ENCODE data around the gene FAM120A.
"Not testable (repeated sequence)": the region's sequence is repeated elsewhere in the genome, so short reads cannot be mapped to it uniquely, and the experiment has no call there.

FAM120A gene

DNA sequence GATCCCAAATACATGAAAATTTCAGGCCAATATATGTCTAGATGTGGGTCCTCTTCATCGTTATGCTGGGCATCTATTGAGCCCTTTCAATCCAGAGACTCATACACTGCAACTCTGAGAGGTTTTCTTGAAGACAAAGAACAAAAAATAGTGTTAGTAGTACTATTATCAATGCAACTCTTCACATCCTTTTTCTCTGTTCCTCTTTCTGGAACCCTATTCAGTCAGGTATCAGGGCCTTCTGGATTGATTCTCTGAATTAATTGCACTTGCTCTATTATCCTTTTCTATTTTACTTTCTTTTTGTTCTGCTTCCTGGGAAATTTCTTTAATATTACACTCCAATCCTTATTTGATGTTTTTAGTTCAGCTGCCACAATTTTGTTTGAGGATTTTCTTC lies 18.5 kb upstream of the FAM120A start:
- Histone ChIP-seq H3K36me3 (ENCODE audit: insufficient read depth, low read length) (no peaks in the 10 kb centered on the region), H3K4me3 (ENCODE audit: low read length) (no peak overlapping the region), H3K27ac (ENCODE audit: low read depth, low read length) (no peak overlapping the region), H3K9ac (ENCODE audit: low read depth, low read length) (no peak overlapping the region), H3K4me1 (ENCODE audit: insufficient read depth, low read length) (peaks cover 6% of the 10 kb centered on the region; the same call in 1 of the 2 replicates), H3K9me3 (ENCODE audit: insufficient read depth, low read depth, low read length) (no peaks in the 10 kb centered on the region), H3K27me3 (ENCODE audit: insufficient read depth, low read length) (no peaks in the 10 kb centered on the region)
- WGBS = 100% methylated on average over 1 of the region's 1 CpG

DNA sequence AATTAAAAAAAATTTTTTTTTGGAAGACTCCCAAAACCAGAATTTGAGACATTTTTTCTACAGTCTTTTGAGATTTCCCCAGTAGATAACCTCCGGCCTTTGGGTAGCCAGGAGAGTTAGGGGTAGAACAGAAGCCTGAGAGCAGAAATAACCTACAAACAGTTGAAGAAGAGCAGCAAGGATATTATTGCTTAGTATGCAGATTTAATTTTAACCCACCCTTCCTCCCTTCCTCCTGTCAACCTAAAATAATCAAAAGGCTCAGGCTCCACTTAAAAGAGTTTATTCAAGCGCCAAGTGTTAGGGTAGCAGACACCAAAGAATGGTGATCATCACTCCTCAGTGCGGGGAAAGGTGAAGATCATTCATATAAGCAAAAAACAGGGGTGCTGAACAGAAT lies 17.4 kb upstream of the FAM120A start:
- H3K36me3 ChIP-seq (ENCODE audit: insufficient read depth, low read length) = no peaks in the 10 kb centered on the region
- H3K4me1 ChIP-seq (ENCODE audit: insufficient read depth, low read length) = peaks cover 6% of the 10 kb centered on the region; the same call in 1 of the 2 replicates
- no peak overlapping the region for H3K27ac ChIP-seq (ENCODE audit: low read depth, low read length)
- no peaks in the 10 kb centered on the region for H3K27me3 ChIP-seq (ENCODE audit: insufficient read depth, low read length)
- no peaks in the 10 kb centered on the region for H3K9me3 ChIP-seq (ENCODE audit: insufficient read depth, low read depth, low read length)
- no peak overlapping the region for H3K4me3 ChIP-seq (ENCODE audit: low read length)
- 92% methylated on average over 3 of the region's 3 CpGs for WGBS
- H3K9ac ChIP-seq (ENCODE audit: low read depth, low read length) = no peak overlapping the region

GRCh38 chr9:93435386-93435785 lies 16.1 kb upstream of the FAM120A start:
- no peak overlapping the region for H3K4me3 ChIP-seq (ENCODE audit: low read length)
- H3K36me3 ChIP-seq (ENCODE audit: insufficient read depth, low read length) = no peaks in the 10 kb centered on the region
- no peak overlapping the region for H3K27ac ChIP-seq (ENCODE audit: low read depth, low read length)
- WGBS = 88% methylated on average over 8 of the region's 8 CpGs
- peaks cover 6% of the 10 kb centered on the region; the same call in 1 of the 2 replicates for H3K4me1 ChIP-seq (ENCODE audit: insufficient read depth, low read length)
- no peaks in the 10 kb centered on the region for H3K27me3 ChIP-seq (ENCODE audit: insufficient read depth, low read length)
- no peak overlapping the region for H3K9ac ChIP-seq (ENCODE audit: low read depth, low read length)
- H3K9me3 ChIP-seq (ENCODE audit: insufficient read depth, low read depth, low read length) = no peaks in the 10 kb centered on the region

DNA sequence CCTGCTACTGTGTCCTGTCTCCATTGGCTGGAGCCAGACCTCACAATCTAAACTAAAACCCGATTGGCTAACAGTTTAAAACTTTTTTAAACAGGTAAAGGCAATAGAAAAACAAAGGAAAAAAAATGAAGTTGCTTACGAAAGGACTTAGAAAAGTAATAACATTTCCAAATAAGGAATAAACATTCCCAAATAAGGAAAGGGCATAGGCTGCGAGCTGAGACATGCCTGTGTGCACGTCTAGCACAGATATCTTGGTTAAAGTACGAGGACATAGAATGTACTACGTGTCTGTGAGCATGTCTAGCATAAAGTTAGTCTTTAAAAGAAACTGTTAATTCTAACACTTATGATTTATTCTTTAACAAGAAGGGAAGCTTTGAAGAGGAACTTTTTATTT lies 15.3 kb upstream of the FAM120A start:
- 91% methylated on average over 5 of the region's 6 CpGs for WGBS
- Histone ChIP-seq H3K36me3 (ENCODE audit: insufficient read depth, low read length) (no peaks in the 10 kb centered on the region), H3K27ac (ENCODE audit: low read depth, low read length) (no peak overlapping the region), H3K27me3 (ENCODE audit: insufficient read depth, low read length) (no peaks in the 10 kb centered on the region), H3K9ac (ENCODE audit: low read depth, low read length) (no peak overlapping the region), H3K9me3 (ENCODE audit: insufficient read depth, low read depth, low read length) (no peaks in the 10 kb centered on the region), H3K4me3 (ENCODE audit: low read length) (no peak overlapping the region), H3K4me1 (ENCODE audit: insufficient read depth, low read length) (peaks cover 6% of the 10 kb centered on the region; the same call in 1 of the 2 replicates)

- Histone ChIP-seq H3K9ac (ENCODE audit: low read depth, low read length) (no peak overlapping the region), H3K9me3 (ENCODE audit: insufficient read depth, low read depth, low read length) (no peaks in the 10 kb centered on the region), H3K36me3 (ENCODE audit: insufficient read depth, low read length) (no peaks in the 10 kb centered on the region), H3K27ac (ENCODE audit: low read depth, low read length) (no peak overlapping the region), H3K4me1 (ENCODE audit: insufficient read depth, low read length) (peaks cover 6% of the 10 kb centered on the region; the same call in 1 of the 2 replicates), H3K4me3 (ENCODE audit: low read length) (no peak overlapping the region), H3K27me3 (ENCODE audit: insufficient read depth, low read length) (no peaks in the 10 kb centered on the region)
- WGBS = 85% methylated on average over 7 of the region's 7 CpGs
Measured at GRCh38 chr9:93436655-93437407, 14.7 kb upstream of the FAM120A start.

GRCh38 chr9:93437996-93438395 lies 13.5 kb upstream of the FAM120A start:
- no peak overlapping the region for H3K4me3 ChIP-seq (ENCODE audit: low read length)
- peaks cover 6% of the 10 kb centered on the region; the same call in 1 of the 2 replicates for H3K4me1 ChIP-seq (ENCODE audit: insufficient read depth, low read length)
- no peaks in the 10 kb centered on the region for H3K27me3 ChIP-seq (ENCODE audit: insufficient read depth, low read length)
- no peak overlapping the region for H3K9ac ChIP-seq (ENCODE audit: low read depth, low read length)
- H3K9me3 ChIP-seq (ENCODE audit: insufficient read depth, low read depth, low read length) = no peaks in the 10 kb centered on the region
- no peaks in the 10 kb centered on the region for H3K36me3 ChIP-seq (ENCODE audit: insufficient read depth, low read length)
- no peak overlapping the region for H3K27ac ChIP-seq (ENCODE audit: low read depth, low read length)
- WGBS = 91% methylated on average over 2 of the region's 2 CpGs

DNA sequence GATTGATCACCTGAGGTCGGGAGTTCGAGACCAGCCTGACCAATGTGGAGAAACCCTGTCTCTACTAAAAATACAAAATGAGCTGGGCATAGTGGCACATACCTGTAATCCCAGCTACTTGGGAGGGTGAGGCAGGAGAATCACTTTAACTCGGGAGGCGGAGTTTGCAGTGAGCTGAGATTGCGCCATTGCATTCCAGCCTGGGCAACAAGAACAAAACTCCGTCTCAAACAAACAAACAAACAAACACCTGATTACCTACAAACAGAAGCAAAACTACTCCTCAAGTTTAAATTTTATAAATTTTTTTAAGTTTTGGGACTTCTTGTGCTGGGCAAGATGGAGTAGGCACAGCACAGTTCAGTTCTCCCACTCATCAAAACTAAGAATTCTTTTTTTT lies 12.2 kb upstream of the FAM120A start:
- H3K4me1 ChIP-seq (ENCODE audit: insufficient read depth, low read length); H3K9ac ChIP-seq (ENCODE audit: low read depth, low read length); H3K9me3 ChIP-seq (ENCODE audit: insufficient read depth, low read depth, low read length); H3K36me3 ChIP-seq (ENCODE audit: insufficient read depth, low read length); H3K27me3 ChIP-seq (ENCODE audit: insufficient read depth, low read length); H3K27ac ChIP-seq (ENCODE audit: low read depth, low read length); H3K4me3 ChIP-seq (ENCODE audit: low read length): not testable (repeated sequence)
- WGBS = 94% methylated on average over 6 of the region's 6 CpGs

DNA sequence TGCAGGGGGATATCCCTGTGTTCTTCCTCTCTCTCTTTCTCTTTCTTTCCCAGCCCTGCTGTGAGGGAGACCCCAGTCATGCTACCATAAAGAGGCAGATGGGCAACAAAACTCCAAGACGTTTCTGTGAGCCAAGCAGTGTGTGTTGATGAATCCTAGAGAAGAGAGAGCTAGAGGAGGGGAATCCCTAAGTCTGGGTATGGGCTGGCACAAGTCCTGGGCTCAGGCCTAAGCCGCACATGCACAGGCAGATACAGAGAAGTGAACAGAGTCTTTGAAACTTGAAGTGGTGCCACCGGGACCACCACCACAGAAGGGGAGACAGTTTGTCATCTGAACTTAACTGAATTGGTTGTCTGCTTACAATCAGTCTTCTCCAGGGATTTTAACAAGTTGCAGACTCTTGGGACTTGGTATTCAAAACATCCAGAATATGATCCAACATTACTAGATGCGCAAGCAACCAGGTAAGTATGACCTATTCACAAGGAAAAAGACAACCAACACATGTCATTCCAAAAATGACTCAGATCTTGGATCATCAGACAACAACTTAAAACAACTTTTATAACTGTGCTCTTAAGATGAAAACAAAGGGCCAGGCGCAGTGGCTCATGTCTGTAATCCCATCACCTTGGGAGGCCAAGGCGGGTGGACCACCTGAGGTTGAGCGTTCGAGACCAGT lies 10.4 kb upstream of the FAM120A start:
- Histone ChIP-seq H3K36me3 (ENCODE audit: insufficient read depth, low read length) (peaks cover 4% of the 10 kb centered on the region; the same call in 1 of the 2 replicates), H3K27ac (ENCODE audit: low read depth, low read length) (no peak overlapping the region), H3K4me3 (ENCODE audit: low read length) (no peak overlapping the region), H3K9ac (ENCODE audit: low read depth, low read length) (no peak overlapping the region), H3K4me1 (ENCODE audit: insufficient read depth, low read length) (no peaks in the 10 kb centered on the region), H3K27me3 (ENCODE audit: insufficient read depth, low read length) (no peaks in the 10 kb centered on the region), H3K9me3 (ENCODE audit: insufficient read depth, low read depth, low read length) (no peaks in the 10 kb centered on the region)
- WGBS = 92% methylated on average over 8 of the region's 8 CpGs

DNA sequence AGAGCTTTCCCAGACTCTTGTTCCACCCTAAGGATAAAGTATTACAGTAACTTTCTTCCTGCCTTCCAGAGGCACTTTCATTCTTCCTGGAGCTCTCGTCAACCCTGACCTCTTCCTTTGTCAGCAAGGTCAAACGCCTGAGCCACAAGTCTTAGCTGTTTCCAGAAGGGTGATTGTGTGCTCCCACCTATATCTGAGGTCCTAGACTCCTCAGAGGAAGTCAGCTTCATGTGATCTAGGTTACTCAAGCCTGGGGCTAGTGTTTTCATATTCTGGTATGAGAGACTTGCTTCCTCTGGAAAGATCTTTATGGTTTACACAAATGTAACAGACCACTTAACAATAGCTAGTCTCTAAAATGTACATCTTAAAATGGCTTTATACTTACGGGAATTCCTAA lies 5.4 kb upstream of the FAM120A start:
- 90% methylated on average over 2 of the region's 3 CpGs for WGBS

GRCh38 chr9:93447655-93448054 lies 3.8 kb upstream of the FAM120A start:
- WGBS = 97% methylated on average over 4 of the region's 4 CpGs

More for the DNA sequence above, 5.4 kb upstream of the FAM120A start:
- no peak overlapping the region for H3K9ac ChIP-seq (ENCODE audit: low read depth, low read length)
- peaks cover 37% of the 10 kb centered on the region for H3K36me3 ChIP-seq (ENCODE audit: insufficient read depth, low read length)
- no peaks in the 10 kb centered on the region for H3K9me3 ChIP-seq (ENCODE audit: insufficient read depth, low read depth, low read length)
- no peak overlapping the region for H3K4me3 ChIP-seq (ENCODE audit: low read length)
- H3K4me1 ChIP-seq (ENCODE audit: insufficient read depth, low read length) = no peaks in the 10 kb centered on the region
- H3K27me3 ChIP-seq (ENCODE audit: insufficient read depth, low read length) = no peaks in the 10 kb centered on the region
- no peak overlapping the region for H3K27ac ChIP-seq (ENCODE audit: low read depth, low read length)

DNA sequence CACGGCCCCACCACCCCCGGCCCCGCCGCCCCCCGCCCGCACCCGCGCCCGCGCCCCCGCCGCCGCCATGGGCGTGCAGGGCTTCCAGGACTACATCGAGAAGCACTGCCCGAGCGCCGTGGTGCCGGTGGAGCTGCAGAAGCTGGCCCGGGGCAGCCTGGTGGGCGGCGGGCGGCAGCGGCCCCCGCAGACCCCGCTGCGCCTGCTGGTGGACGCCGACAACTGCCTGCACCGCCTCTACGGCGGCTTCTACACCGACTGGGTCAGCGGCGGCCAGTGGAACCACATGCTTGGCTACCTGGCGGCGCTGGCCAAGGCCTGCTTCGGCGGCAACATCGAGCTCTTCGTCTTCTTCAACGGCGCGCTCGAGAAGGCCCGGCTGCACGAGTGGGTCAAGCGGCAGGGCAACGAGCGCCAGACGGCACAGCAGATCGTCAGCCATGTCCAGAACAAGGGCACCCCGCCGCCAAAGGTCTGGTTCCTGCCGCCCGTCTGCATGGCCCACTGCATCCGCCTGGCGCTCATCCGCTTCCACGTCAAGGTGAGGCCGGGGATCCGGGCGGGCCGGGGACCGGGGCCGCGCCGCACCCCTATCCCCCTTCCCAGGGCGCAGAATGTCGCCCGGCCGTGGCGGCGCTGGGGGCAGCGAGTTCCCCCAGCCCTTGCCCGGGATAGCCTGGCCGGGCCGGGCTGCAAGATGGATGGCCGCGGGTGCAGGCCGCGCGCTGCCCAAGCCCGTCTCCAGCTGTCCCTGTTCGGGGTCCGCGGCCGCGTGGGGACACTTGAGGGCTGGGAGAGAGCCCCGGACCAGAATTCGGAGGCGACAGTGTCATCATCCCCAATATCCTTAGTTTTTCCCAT lies 594 bp downstream of the FAM120A start:
- Histone ChIP-seq H3K4me1 (ENCODE audit: insufficient read depth, low read length) (peaks cover 16% of the 10 kb centered on the region), H3K9ac (ENCODE audit: low read depth, low read length) (peak overlapping the region; percentile 86), H3K9me3 (ENCODE audit: insufficient read depth, low read depth, low read length) (no peaks in the 10 kb centered on the region), H3K4me3 (ENCODE audit: low read length) (peak overlapping the region; percentile 75), H3K27ac (ENCODE audit: low read depth, low read length) (peak overlapping the region; percentile 71), H3K27me3 (ENCODE audit: insufficient read depth, low read length) (no peaks in the 10 kb centered on the region), H3K36me3 (ENCODE audit: insufficient read depth, low read length) (peaks cover 32% of the 10 kb centered on the region)
- WGBS = under 1% methylated on average over 92 of the region's 92 CpGs

More at GRCh38 chr9:93447655-93448054, 3.8 kb upstream of the FAM120A start:
- Histone ChIP-seq H3K27ac (ENCODE audit: low read depth, low read length) (no peak overlapping the region), H3K4me3 (ENCODE audit: low read length) (no peak overlapping the region), H3K9ac (ENCODE audit: low read depth, low read length) (no peak overlapping the region), H3K36me3 (ENCODE audit: insufficient read depth, low read length) (peaks cover 37% of the 10 kb centered on the region), H3K9me3 (ENCODE audit: insufficient read depth, low read depth, low read length) (no peaks in the 10 kb centered on the region), H3K27me3 (ENCODE audit: insufficient read depth, low read length) (no peaks in the 10 kb centered on the region), H3K4me1 (ENCODE audit: insufficient read depth, low read length) (no peaks in the 10 kb centered on the region)

Data from HUES64 (cell line).